Forelimb muscle (tissue), 1 donor: ENCODE data around the gene ELOVL6. TPM values are rescaled to one million over a fixed set of nuclear protein-coding genes. Genes with fewer than 3 reads are reported as not detected.
"Not testable (repeated sequence)": the region's sequence is repeated elsewhere in the genome, so short reads cannot be mapped to it uniquely, and the experiment has no call there.

Experiments
- DNase-seq: peaks from one replicate; pipeline ENCODE4 v3.0.0-alpha.2; 2013; ENCODE audit warnings: low read depth
- polyA plus RNA-seq: library from polyadenylated mRNA; unstranded; fragments of 120-200 nt; gene quantifications from one replicate; pipeline ENCODE4 v1.2.1, GENCODE V29; 2013; ENCODE audit not compliant: insufficient read length

ELOVL6 gene
- polyA plus RNA-seq, 1 donor = 6.1 TPM

- DNase-seq = no peak
Measured at GRCh38 chr4:110128029-110128428, 70.4 kb downstream of the ELOVL6 start.

GRCh38 chr4:110124711-110125110, 73.7 kb downstream of the ELOVL6 start:
- DNase-seq = no peak

- no peak for DNase-seq
Measured at GRCh38 chr4:110122201-110122600, 76.2 kb downstream of the ELOVL6 start.

- no peak for DNase-seq
Measured at GRCh38 chr4:110120506-110120905, 77.9 kb downstream of the ELOVL6 start.

GRCh38 chr4:110119880-110120279, 78.5 kb downstream of the ELOVL6 start:
- DNase-seq = no peak

- no peak for DNase-seq
Measured at GRCh38 chr4:110119337-110119736, 79.1 kb downstream of the ELOVL6 start.

GRCh38 chr4:110112056-110112455, 86.4 kb downstream of the ELOVL6 start:
- no peak for DNase-seq

- no peak for DNase-seq
Measured at GRCh38 chr4:110109455-110109854, 89.0 kb downstream of the ELOVL6 start.

- DNase-seq = no peak
Measured at GRCh38 chr4:110108960-110109359, 89.5 kb downstream of the ELOVL6 start.

- DNase-seq = no peak
Measured at GRCh38 chr4:110108422-110108821, 90.0 kb downstream of the ELOVL6 start.

GRCh38 chr4:110107866-110108265, 90.5 kb downstream of the ELOVL6 start:
- DNase-seq = no peak

GRCh38 chr4:110106931-110107296, 91.5 kb downstream of the ELOVL6 start:
- DNase-seq = no peak

- no peak for DNase-seq
Measured at GRCh38 chr4:110104661-110105060, 93.8 kb downstream of the ELOVL6 start.

GRCh38 chr4:110099638-110100037, 98.8 kb downstream of the ELOVL6 start:
- DNase-seq = no peak

GRCh38 chr4:110096405-110096804, 102.0 kb downstream of the ELOVL6 start:
- no peak for DNase-seq

- DNase-seq = no peak
Measured at GRCh38 chr4:110092646-110093045, 105.8 kb downstream of the ELOVL6 start.

- no peak for DNase-seq
Measured at GRCh38 chr4:110091434-110092140, 106.8 kb downstream of the ELOVL6 start.

GRCh38 chr4:110088670-110089069, 109.7 kb downstream of the ELOVL6 start:
- no peak for DNase-seq

GRCh38 chr4:110087070-110087708, 111.2 kb downstream of the ELOVL6 start:
- peak; percentile 59 for DNase-seq

- DNase-seq = no peak
Measured at GRCh38 chr4:110085131-110085530, 113.3 kb downstream of the ELOVL6 start.

- DNase-seq = no peak
Measured at GRCh38 chr4:110084154-110084553, 114.3 kb downstream of the ELOVL6 start.

GRCh38 chr4:110078148-110078547, 120.3 kb downstream of the ELOVL6 start:
- DNase-seq = not testable (repeated sequence)

GRCh38 chr4:110076828-110077227, 121.6 kb downstream of the ELOVL6 start:
- not testable (repeated sequence) for DNase-seq

GRCh38 chr4:110075891-110076290, 122.5 kb downstream of the ELOVL6 start:
- no peak for DNase-seq
